Peyer's patch (tissue), 4 donors: ENCODE results near the gene YIPF1.

Experiments
- CTCF ChIP-seq, 6 experiments: fragments of 450-650 bp in 4 of 6; fragments of 200-600 bp in 2 of 6; sonication (generic) in 1 of 6; IDR thresholded peaks; one replicate each; pipeline ENCODE4 v1.5.1; 2017 to 2019; ENCODE audit warnings: antibody characterized with exemption in 6 of 6, mild to moderate bottlenecking in 3 of 6, moderate library complexity in 1 of 6
- POLR2A ChIP-seq, 2 donors: fragments of 450-650 bp; IDR thresholded peaks; one replicate each; pipeline ENCODE4 v1.5.1; 2017; ENCODE audit warnings: antibody characterized with exemption in 2 of 2, mild to moderate bottlenecking in 2 of 2, moderate library complexity in 2 of 2

- TF ChIP-seq CTCF (IDR thresholded peaks at IDR 0.05) (no peak), POLR2A (IDR thresholded peaks at IDR 0.05) (no peak)
Observed at GRCh38 chr1:53851571-53852285, 37.9 kb downstream of the YIPF1 start.
